ENCODE results near the gene TCERG1L.

TCERG1L gene

DNA sequence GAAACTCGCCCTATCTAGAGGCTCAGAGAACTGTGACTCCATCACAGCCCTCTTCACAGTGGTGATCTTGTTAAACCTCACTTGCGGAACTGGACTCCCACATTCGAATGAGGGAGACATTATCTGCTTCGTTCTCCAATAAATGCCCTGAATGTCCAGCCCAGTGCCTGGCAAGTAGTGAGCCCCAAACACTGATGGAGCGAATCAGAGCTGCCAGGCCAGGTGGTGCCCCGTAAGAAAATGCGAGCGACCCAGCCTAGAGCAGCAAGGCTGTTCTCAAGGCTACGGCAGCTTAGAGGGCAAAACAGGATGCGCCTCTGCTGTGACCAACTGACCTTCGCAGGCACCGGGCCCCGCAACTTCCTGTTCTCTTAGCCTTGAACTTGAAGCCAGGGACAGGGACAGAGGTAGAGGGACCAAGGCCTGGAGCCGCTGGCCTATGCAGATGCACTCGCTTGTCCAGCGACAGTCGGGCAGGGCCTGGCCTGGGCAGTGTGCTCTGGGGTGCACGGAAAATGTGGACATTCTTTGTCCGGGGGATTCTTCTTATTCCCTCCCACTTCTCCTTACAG, 217.6 kb downstream of the TCERG1L start:
- TF ChIP-seq, protein P1, sequence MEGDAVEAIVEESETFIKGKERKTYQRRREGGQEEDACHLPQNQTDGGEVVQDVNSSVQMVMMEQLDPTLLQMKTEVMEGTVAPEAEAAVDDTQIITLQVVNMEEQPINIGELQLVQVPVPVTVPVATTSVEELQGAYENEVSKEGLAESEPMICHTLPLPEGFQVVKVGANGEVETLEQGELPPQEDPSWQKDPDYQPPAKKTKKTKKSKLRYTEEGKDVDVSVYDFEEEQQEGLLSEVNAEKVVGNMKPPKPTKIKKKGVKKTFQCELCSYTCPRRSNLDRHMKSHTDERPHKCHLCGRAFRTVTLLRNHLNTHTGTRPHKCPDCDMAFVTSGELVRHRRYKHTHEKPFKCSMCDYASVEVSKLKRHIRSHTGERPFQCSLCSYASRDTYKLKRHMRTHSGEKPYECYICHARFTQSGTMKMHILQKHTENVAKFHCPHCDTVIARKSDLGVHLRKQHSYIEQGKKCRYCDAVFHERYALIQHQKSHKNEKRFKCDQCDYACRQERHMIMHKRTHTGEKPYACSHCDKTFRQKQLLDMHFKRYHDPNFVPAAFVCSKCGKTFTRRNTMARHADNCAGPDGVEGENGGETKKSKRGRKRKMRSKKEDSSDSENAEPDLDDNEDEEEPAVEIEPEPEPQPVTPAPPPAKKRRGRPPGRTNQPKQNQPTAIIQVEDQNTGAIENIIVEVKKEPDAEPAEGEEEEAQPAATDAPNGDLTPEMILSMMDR (IDR thresholded peaks at IDR 0.05), result no peak

DNA sequence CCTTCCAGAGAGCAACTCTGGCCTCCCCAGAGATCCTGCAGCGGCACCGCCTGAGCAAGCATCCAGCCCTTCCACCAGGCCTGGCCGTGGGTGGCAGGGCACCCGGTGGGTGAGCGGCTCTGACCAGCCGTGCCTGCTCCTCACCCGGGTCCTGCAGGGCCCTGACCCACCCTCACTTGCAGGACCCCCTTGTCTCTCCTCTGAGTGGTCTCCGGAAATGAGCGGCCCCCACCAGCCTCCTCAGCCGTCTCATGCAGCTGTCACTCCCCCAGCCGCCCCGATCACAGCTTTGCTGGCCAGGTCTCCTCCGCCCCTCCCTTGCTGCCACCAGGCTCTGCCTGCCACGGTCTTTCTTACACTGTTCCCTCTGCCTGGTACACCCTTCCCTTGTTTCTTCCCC, 218.2 kb downstream of the TCERG1L start:
- TF ChIP-seq, protein P1 (IDR thresholded peaks at IDR 0.05), result no peak

DNA sequence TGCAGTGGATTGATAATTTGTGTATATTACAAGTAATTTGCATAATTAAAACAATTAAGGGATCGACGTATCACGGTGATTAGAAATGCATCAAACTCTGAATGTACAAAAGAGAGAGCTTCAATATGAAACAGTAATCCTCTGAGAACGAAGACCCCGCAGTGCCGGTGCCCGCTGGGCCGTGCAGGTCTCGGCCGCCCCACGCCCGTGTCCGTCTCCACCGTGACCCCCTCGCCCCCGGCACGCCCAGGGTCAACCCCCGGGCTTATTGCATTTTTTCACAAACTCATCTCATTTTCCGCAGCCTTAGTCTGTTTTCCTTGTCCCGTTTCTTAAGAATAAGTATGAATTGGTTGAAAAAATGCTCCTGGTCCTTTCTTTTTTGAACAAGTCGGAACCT, 218.6 kb downstream of the TCERG1L start:
- TF ChIP-seq, protein P1 (IDR thresholded peaks at IDR 0.05), result no peak

DNA sequence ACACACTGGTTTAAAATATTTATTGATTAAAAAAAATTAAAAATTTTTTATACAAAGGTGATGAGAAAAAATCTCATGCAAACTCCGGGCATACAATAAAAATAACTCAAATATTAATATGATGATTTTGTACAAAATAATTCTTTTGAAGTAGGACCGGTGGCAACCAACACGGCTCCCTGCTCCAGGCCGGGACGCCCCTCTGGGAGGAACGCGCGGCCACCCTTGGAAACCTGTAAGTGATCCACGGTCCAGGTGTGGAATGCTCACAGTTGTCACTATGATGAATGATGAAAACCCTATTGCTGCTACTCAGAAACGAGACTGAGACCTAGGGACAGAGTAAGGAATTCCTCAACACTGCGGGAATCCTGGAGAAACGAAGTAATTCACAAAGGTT, 219.1 kb downstream of the TCERG1L start:
- TF ChIP-seq, protein P1 (IDR thresholded peaks at IDR 0.05), result no peak

DNA sequence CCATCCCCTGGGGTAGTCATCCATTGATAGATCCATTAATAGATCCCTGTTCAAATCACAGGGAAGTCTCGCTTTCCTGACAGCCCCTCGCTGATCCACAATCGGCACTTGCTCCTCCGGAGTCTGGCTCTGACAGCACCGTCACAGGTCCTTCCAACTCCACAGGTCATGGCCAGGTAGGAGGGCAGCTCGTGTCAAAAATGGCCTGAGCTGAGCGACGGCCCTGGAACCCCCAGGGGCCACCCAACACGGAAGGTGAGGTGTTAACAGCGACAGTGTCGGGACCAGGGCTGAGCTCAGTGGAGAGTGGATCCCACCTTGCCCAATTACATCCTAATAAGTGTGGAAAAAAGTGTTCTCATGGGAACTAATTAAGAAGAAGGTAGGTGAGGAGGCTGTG, 219.8 kb downstream of the TCERG1L start:
- TF ChIP-seq, protein P1 (IDR thresholded peaks at IDR 0.05), result no peak

DNA sequence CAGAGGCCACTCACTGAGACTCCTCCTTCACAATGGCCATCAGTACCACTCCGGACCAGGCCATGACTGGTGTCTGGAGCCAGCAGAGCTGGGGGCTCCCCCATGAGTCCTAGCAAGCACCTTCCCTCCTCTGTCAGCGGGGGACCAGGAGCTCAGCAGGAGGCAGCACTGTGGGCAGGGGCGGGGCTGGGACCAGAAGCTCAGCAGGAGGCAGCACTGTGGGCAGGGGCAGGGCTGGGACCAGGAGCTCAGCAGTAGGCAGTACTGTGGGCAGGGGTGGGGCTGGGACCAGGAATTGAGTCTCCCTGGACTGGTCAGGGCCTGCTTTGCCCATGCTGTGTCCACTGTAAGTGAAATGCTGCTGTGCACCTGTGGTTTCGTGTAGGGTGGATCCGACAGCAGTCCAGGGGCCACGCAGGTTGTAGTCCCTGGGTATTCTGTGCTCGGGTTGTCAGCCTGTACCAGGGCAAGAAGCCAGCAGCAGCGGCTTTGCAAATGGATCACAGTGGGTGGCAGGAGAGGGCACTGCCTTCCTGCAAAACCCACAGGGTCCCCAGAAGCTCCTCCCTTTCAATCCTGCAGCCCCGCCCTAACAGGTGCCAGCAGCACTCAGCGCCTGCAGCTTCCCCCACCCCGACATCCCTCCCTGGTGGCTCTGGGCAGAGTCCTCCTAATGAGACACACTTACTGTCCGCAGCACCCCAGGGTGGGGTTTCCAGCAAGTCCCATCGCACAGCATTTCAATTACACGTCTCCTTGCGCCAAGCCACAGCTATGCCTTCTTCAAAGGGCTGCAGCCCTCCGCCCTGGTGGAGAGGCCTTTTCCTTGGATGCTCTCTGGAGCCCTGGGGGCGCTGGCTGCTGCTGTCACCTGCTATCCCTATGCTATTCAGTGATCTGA, 220.5 kb downstream of the TCERG1L start:
- TF ChIP-seq, protein P1 (IDR thresholded peaks at IDR 0.05), result no peak

DNA sequence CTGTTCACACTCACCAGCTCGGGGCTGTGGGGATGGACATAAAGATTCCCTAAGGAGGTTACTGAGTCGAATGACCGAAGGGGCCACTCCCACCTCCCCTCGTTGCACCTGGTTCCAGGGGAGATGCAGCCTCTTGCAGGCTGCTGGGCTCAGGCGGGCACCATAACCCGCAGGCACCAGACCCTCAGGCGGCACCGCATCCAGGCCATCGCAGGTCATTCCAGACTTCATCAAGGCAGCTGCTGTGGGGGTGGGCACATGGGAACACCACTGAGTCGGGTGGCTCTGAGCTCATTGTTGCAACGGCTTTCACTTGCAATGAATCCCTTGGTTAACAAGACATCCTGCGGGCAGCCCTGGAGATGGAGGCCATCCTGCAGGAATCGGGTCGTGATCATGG, 221.7 kb downstream of the TCERG1L start:
- TF ChIP-seq, protein P1 (IDR thresholded peaks at IDR 0.05), result no peak

All from LNCAP (cell line).